MM.1S (cell line): Measurements from ENCODE around the gene IQCF6.

Source experiments
- EZH2 ChIP-seq: fragments of 300-600 bp; sonication (generic); optimal IDR thresholded peaks from 2 replicates; pipeline ENCODE3; 2017; ENCODE audit warnings: low read depth, mild to moderate bottlenecking, antibody characterized with exemption, low read length, mixed read lengths
- EZH2phosphoT487 ChIP-seq: fragments of 300-600 bp; sonication (generic); IDR thresholded peaks from 2 replicates; pipeline ENCODE4 v1.6.1; 2018; ENCODE audit warnings: antibody characterized with exemption, low read length
- TF ChIP-seq, protein P1 (sequence below): fragments of 300-600 bp; sonication (generic); IDR thresholded peaks from 2 replicates; pipeline ENCODE4 v1.5.1; 2016; ENCODE audit warnings: antibody characterized with exemption, low read length, mixed read lengths

DNA sequence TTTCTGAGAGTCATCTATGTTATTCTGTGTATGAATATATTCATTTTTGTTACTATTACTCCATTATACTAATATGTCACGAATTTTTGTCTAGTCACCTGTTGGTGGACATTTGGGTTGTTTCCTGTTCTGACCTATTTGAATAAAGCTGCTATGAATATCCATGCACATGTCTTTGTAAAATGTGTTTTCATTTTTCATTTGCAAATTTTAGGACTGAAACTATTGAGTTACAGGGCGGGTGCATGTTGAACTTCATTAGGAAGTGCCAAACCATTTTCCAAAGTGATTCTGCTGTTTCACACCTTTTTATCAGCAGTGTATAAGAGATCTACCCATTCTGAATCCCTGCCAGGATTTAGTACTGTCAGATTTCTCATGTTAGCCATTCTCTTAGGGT is 37.7 kb upstream of the IQCF6 start:
- TF ChIP-seq, protein P1, sequence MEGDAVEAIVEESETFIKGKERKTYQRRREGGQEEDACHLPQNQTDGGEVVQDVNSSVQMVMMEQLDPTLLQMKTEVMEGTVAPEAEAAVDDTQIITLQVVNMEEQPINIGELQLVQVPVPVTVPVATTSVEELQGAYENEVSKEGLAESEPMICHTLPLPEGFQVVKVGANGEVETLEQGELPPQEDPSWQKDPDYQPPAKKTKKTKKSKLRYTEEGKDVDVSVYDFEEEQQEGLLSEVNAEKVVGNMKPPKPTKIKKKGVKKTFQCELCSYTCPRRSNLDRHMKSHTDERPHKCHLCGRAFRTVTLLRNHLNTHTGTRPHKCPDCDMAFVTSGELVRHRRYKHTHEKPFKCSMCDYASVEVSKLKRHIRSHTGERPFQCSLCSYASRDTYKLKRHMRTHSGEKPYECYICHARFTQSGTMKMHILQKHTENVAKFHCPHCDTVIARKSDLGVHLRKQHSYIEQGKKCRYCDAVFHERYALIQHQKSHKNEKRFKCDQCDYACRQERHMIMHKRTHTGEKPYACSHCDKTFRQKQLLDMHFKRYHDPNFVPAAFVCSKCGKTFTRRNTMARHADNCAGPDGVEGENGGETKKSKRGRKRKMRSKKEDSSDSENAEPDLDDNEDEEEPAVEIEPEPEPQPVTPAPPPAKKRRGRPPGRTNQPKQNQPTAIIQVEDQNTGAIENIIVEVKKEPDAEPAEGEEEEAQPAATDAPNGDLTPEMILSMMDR = no peak
- TF ChIP-seq EZH2 = no peak
- no peak for TF ChIP-seq EZH2phosphoT487
